ENCODE measurements around the gene RFTN1.

Gene RFTN1

DNA sequence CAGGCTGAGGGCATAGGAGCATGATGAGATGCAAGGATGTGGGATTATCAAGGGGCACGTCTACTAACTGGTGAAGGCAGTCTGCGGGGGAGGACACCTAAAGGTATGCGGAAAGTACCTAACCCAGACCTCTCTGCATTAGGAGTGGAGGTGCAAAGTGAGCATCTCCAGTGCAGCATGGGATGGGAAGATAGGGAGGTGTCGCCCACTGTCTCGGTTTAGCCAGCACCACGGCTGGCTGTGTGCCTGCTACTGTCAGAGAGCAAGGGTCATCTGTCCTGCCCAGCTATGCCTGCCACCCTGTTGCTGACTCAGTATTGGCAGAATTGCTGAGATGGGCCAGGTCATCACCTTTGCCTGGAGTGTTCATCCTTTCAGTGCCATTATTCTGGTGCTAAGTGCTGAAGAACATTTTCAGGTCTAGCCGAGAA lies 208.4 kb downstream of the RFTN1 start:
- DNase-seq (ENCODE audit: low read depth): no peak
- TF ChIP-seq, protein P1, sequence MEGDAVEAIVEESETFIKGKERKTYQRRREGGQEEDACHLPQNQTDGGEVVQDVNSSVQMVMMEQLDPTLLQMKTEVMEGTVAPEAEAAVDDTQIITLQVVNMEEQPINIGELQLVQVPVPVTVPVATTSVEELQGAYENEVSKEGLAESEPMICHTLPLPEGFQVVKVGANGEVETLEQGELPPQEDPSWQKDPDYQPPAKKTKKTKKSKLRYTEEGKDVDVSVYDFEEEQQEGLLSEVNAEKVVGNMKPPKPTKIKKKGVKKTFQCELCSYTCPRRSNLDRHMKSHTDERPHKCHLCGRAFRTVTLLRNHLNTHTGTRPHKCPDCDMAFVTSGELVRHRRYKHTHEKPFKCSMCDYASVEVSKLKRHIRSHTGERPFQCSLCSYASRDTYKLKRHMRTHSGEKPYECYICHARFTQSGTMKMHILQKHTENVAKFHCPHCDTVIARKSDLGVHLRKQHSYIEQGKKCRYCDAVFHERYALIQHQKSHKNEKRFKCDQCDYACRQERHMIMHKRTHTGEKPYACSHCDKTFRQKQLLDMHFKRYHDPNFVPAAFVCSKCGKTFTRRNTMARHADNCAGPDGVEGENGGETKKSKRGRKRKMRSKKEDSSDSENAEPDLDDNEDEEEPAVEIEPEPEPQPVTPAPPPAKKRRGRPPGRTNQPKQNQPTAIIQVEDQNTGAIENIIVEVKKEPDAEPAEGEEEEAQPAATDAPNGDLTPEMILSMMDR (conservative IDR thresholded peaks at IDR 0.05; ENCODE audit: low read length): no peak
- no peak overlapping the region for H3K4me3 ChIP-seq (ENCODE audit: low read length)

DNA sequence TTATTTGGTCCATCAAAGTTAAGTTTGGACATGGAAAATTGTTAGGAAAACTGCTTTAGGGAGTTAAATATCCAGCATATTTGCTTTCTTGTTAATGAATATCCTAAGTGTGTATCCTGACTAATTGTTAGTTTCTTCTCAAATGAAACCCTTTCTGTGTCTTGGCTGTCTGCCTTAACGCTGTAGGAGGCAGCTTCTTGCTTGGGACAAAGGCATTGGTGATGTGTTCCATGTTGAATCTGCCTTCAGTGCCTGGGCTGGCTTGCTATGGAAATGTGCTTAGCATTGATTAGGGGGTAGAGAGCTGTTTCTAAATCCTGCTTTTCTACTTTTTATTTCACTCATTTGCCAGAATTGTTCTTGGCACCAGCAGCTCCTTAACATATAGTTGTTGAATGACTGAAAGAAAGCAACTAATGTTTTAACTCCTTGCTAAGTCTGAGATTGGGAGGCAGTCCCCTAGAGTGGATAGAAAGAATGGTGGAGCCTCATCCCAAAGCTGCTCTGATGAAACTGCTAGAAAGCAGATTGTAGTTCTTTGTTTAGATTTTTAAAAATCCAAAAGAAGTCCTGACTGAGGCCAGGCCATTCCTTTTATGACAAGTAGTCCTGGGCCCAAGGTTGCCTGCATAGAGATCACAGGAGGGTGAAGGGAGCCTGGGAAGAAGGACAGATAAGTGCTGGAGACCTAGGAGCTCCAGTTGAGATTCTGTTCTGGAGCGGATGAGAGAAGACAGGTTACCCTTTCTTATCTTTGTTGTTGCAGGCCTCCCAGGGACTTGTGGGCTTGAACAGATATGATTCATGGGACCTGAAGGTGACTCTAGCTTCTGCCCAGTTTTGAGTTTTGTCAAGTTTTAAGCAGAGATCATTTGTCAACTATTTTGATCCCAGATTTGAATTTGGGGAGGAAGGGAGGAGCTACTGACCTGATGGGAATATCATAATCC lies 209.2 kb downstream of the RFTN1 start:
- no peak for DNase-seq (ENCODE audit: low read depth)

DNA sequence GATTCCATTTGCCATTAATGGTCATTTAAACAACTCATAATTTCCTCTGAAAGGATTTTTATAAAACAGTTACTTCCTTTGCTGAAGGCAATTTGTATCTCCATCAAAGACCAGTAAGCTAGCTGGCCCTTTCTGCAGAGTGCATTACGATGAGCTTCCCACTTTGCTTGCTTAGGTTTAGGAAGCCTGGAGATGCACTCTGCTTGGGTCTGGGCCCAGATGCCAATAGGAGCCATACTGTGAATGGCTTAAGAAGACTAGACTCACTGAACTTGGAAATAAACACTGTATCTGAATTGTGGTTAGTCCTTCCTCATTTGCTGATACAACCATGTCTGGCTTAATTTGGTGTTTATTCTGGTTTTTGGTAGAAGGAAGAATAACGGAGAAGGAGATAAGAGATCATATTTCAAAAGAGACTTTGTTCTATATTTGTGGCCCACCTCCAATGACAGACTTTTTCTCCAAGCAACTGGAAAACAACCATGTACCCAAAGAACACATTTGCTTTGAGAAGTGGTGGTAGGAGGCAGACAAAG lies 210.4 kb downstream of the RFTN1 start:
- no peak overlapping the region for H3K4me3 ChIP-seq (ENCODE audit: low read length)
- DNase-seq (ENCODE audit: low read depth): no peak
- TF ChIP-seq, protein P1 (conservative IDR thresholded peaks at IDR 0.05; ENCODE audit: low read length): no peak

More for the DNA sequence above, 209.2 kb downstream of the RFTN1 start:
- TF ChIP-seq, protein P1 (conservative IDR thresholded peaks at IDR 0.05; ENCODE audit: low read length): no peak
- H3K4me3 ChIP-seq (ENCODE audit: low read length): no peak overlapping the region

DNA sequence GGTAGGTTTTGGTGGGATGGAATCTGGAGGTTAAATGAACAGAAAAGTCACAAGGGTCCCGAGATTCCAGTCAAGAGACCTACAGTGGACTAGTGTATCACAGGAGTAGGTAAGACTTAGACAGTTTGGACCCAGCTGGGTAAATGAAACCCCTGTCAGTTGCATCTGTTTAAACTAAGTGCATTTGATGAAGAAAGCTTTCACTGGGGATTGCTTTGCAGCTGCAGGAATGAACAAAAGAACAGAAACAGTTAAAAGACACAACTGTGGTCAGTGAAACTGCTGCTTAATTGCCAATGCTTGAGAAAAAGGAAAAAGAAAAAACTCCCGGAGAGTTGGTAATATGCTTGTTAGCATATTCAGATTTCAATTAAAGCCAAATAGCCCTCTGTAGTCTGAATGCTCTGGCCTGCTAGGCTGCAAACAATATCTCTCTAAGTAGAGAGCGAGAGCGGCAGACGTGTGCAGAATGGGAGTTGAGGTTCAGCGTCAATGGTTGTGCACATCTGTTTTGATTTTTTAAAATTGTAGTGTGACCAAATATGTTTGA lies 211.3 kb downstream of the RFTN1 start:
- H3K4me3 ChIP-seq (ENCODE audit: low read length): no peak overlapping the region
- DNase-seq (ENCODE audit: low read depth): no peak
- TF ChIP-seq, protein P1 (conservative IDR thresholded peaks at IDR 0.05; ENCODE audit: low read length): no peak

DNA sequence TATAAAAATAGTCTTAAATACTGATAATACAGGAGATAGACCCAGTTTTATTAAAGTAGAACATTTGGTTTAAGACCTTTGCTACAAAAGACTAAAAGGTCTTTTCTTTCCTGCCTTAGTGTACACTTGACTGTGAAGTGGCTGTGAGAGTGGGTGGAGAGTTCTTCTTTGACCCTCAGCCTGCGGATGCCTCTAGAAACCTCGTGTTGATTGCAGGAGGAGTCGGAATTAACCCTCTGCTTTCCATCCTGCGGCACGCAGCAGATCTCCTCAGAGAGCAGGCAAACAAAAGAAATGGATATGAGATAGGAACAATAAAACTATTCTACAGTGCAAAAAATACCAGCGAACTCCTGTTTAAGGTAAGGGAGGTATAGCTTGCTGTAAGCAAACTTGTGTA lies 212.0 kb downstream of the RFTN1 start:
- TF ChIP-seq, protein P1 (conservative IDR thresholded peaks at IDR 0.05; ENCODE audit: low read length): no peak
- DNase-seq (ENCODE audit: low read depth): no peak
- no peak overlapping the region for H3K4me3 ChIP-seq (ENCODE audit: low read length)

DNA sequence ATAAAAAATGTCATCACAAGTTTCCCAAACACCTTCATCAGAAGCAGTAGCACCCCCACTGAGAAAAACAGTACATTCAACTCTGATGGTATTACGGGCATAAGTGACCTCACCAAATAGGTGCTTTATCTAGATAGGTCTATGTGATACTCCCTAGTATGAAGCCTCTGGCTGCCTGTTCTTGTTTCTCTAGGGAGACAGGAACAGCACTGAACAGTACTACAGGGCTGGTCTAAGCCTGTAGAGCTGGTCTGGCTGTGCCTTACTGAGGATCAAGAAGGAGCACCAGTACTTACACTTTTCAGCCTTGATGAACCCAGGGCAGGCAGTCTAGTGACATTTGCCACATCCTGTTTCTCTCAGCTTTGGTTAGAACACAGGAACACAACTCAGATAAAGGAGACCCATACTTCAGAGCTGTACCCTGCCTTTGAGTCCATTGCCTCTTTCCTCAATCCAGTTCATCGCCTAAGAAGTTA lies 212.6 kb downstream of the RFTN1 start:
- TF ChIP-seq, protein P1 (conservative IDR thresholded peaks at IDR 0.05; ENCODE audit: low read length): no peak
- H3K4me3 ChIP-seq (ENCODE audit: low read length): no peak overlapping the region
- no peak for DNase-seq (ENCODE audit: low read depth)

Measured in AG10803 (cell line).